HPDE6-E6E7 (cell line): ENCODE data around the gene HS1BP3.

ENCODE experiments used
- DNase-seq: peaks from one replicate; pipeline ENCODE4 v3.0.0; 2011; ENCODE audit warnings: missing footprints; ENCODE audit errors: extremely low spot score

Gene HS1BP3

GRCh38 chr2:20617892-20618467 lies 32.9 kb downstream of the HS1BP3 start:
- peak; percentile 92 for DNase-seq

- DNase-seq: no peak
Measured at GRCh38 chr2:20617081-20617575, 33.8 kb downstream of the HS1BP3 start.

GRCh38 chr2:20616341-20616871 lies 34.5 kb downstream of the HS1BP3 start:
- no peak for DNase-seq

- no peak for DNase-seq
Measured at GRCh38 chr2:20615466-20616241, 35.2 kb downstream of the HS1BP3 start.

GRCh38 chr2:20615068-20615465 lies 35.8 kb downstream of the HS1BP3 start:
- no peak for DNase-seq

GRCh38 chr2:20614201-20615067 lies 36.5 kb downstream of the HS1BP3 start:
- DNase-seq: no peak

GRCh38 chr2:20612925-20613916 lies 37.7 kb downstream of the HS1BP3 start:
- DNase-seq: no peak

GRCh38 chr2:20611844-20612356 lies 39.0 kb downstream of the HS1BP3 start:
- no peak for DNase-seq

GRCh38 chr2:20611077-20611843 lies 39.6 kb downstream of the HS1BP3 start:
- no peak for DNase-seq

- DNase-seq: no peak
Measured at GRCh38 chr2:20609995-20610357, 40.9 kb downstream of the HS1BP3 start.

- DNase-seq: no peak
Measured at GRCh38 chr2:20609349-20609994, 41.4 kb downstream of the HS1BP3 start.

- no peak for DNase-seq
Measured at GRCh38 chr2:20608666-20609348, 42.1 kb downstream of the HS1BP3 start.

- no peak for DNase-seq
Measured at GRCh38 chr2:20607446-20607845, 43.5 kb downstream of the HS1BP3 start.

- no peak for DNase-seq
Measured at GRCh38 chr2:20606198-20606597, 44.7 kb downstream of the HS1BP3 start.

GRCh38 chr2:20604951-20605381 lies 45.9 kb downstream of the HS1BP3 start:
- no peak for DNase-seq

GRCh38 chr2:20604401-20604911 lies 46.4 kb downstream of the HS1BP3 start:
- no peak for DNase-seq

GRCh38 chr2:20603791-20604190 lies 47.1 kb downstream of the HS1BP3 start:
- DNase-seq: no peak

- no peak for DNase-seq
Measured at GRCh38 chr2:20602803-20603202, 48.1 kb downstream of the HS1BP3 start.
